MG63 (cell line): ENCODE measurements around the gene GPR31. TPM values are rescaled to one million over a fixed set of nuclear protein-coding genes. Genes with fewer than 3 reads are reported as not detected.

ENCODE experiments used
- DNase-seq: peaks from one replicate; pipeline ENCODE4 v3.0.0-alpha.2; 2020
- H3K27me3 ChIP-seq: fragments of 250-450 bp; sonication (Bioruptor Pico); 2 replicates; pipeline ENCODE4 v1.5.1; 2020; ENCODE audit warnings: mild to moderate bottlenecking, moderate library complexity
- H3K36me3 ChIP-seq: fragments of 250-450 bp; sonication (Bioruptor Pico); 2 replicates; pipeline ENCODE4 v1.5.1; 2020; ENCODE audit warnings: mild to moderate bottlenecking, moderate library complexity
- H3K4me3 ChIP-seq: fragments of 250-450 bp; sonication (Bioruptor Pico); 2 replicates; pipeline ENCODE4 v1.5.1; 2020; ENCODE audit warnings: mild to moderate bottlenecking, moderate library complexity
- H3K9me3 ChIP-seq: fragments of 250-450 bp; sonication (Bioruptor Pico); 2 replicates; pipeline ENCODE4 v1.5.1; 2020; ENCODE audit warnings: mild to moderate bottlenecking, moderate library complexity
- total RNA-seq: library from RNA; depleted of rRNA; stranded (reverse); fragments of >200 nt; shearing (Covaris generic); gene quantifications from 2 replicates; pipeline ENCODE4 v1.2.3, GENCODE V29; 2014; ENCODE audit warnings: low replicate concordance; rRNA removed

Gene GPR31
- total RNA-seq, 1 experiment from 2014 or later = not detected

- Histone ChIP-seq H3K9me3 (no peaks in the 10 kb centered on the region), H3K27me3 (no peaks in the 10 kb centered on the region; the same call in 1 of the 2 replicates), H3K36me3 (no peaks in the 10 kb centered on the region), H3K4me3 (no peak overlapping the region)
- DNase-seq = no peak
Observed at GRCh38 chr6:167115054-167115453, 42.7 kb downstream of the GPR31 start.

- no peak for DNase-seq
- no peaks in the 10 kb centered on the region; the same call in 1 of the 2 replicates for H3K27me3 ChIP-seq
- no peaks in the 10 kb centered on the region for H3K9me3 ChIP-seq
- no peaks in the 10 kb centered on the region for H3K36me3 ChIP-seq
- H3K4me3 ChIP-seq = no peak overlapping the region
Observed at GRCh38 chr6:167113935-167114910, 43.6 kb downstream of the GPR31 start.

GRCh38 chr6:167113047-167113754, 44.6 kb downstream of the GPR31 start:
- H3K4me3 ChIP-seq = no peak overlapping the region
- DNase-seq = no peak
- no peaks in the 10 kb centered on the region for H3K9me3 ChIP-seq
- no peaks in the 10 kb centered on the region; the same call in 1 of the 2 replicates for H3K27me3 ChIP-seq
- H3K36me3 ChIP-seq = no peaks in the 10 kb centered on the region

DNA sequence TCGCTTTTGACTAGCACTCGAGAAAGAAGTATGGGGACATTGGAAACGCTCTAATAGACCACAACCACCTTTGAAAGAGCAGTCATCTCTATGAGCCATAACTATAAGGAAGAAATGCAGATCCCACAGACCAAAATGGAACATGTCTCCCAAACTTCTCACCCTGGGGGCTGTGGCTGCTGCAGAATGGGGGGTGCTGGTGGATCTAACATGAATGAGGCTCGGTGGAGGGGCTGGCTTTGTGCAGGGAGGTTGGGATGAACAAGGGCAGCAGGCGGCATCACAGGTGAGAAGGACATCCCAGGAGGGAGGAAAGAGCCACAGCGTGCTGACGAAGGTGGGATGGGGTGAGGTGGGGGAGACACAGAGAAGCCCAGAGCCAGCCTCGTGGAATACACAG, 45.4 kb downstream of the GPR31 start:
- no peaks in the 10 kb centered on the region for H3K9me3 ChIP-seq
- H3K4me3 ChIP-seq = no peak overlapping the region
- no peaks in the 10 kb centered on the region for H3K36me3 ChIP-seq
- DNase-seq = no peak
- no peaks in the 10 kb centered on the region; the same call in 1 of the 2 replicates for H3K27me3 ChIP-seq

DNA sequence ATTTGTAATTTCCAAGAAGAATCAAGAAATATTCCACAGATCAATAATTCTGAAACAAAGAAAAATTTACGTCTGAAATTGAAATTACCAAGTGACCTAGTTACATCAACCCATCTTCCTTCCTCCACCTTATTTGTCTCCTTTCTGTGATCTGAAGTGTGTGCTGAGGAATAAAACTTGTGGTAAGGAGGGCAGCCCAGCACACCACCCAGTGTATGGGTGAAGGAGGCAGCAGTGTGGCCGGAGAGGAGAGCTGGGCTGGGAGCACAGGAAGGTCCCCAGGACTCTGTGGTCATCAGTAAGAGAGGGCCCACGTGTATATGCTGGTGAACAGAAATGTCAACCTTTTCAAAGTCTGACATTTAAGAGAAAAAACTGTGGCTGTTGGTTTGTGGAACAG, 46.2 kb downstream of the GPR31 start:
- Histone ChIP-seq H3K36me3 (no peaks in the 10 kb centered on the region), H3K4me3 (no peak overlapping the region), H3K27me3 (no peaks in the 10 kb centered on the region; the same call in 1 of the 2 replicates), H3K9me3 (no peaks in the 10 kb centered on the region)
- DNase-seq = no peak

DNA sequence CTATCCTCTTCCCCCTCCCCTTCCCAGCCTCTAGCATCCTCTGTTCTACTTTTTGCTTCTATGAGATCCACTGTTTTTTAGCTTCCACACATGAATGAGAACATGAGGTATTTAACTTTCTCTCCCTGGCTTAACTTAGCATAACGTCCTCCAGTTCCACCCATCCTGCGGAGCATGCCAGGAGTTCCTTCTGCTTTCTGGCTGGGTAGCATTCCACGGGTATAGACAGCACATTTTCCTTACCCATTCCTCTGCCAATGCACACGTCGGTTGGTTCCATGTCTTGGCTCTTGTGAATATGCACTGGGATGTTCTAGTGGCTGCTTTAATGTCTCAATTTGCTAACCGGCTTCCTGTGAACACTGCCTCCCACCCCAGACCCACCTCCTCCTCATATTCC, 48.1 kb downstream of the GPR31 start:
- no peaks in the 10 kb centered on the region for H3K27me3 ChIP-seq
- H3K36me3 ChIP-seq = no peaks in the 10 kb centered on the region
- H3K4me3 ChIP-seq = no peak overlapping the region
- H3K9me3 ChIP-seq = no peaks in the 10 kb centered on the region
- DNase-seq = no peak

DNA sequence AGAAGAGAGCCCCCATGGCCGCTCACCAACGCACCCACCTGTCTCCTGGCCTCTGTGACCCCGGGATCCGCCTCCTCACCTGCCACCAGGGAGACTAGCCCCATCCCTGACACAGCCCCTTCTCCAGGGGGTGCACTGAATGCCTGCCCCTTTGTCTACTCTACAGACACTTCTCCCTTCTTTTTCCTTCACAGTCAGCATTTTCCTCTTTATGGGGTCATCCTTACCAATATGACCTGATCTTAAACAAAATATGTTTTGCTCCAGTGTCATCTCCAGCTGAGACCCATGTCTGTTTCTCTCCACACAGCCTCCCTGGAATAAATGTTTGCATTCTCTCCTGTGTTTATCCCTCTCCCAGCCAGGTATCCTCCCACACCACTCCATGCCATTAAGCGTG, 49.5 kb downstream of the GPR31 start:
- no peaks in the 10 kb centered on the region for H3K9me3 ChIP-seq
- no peak overlapping the region for H3K4me3 ChIP-seq
- H3K36me3 ChIP-seq = no peaks in the 10 kb centered on the region

GRCh38 chr6:167107787-167108186, 50.0 kb downstream of the GPR31 start:
- no peak for DNase-seq
- H3K9me3 ChIP-seq = no peaks in the 10 kb centered on the region
- H3K27me3 ChIP-seq = no peaks in the 10 kb centered on the region
- H3K36me3 ChIP-seq = no peaks in the 10 kb centered on the region
- H3K4me3 ChIP-seq = no peak overlapping the region

More for the DNA sequence above, 49.5 kb downstream of the GPR31 start:
- no peaks in the 10 kb centered on the region for H3K27me3 ChIP-seq
- DNase-seq = no peak

DNA sequence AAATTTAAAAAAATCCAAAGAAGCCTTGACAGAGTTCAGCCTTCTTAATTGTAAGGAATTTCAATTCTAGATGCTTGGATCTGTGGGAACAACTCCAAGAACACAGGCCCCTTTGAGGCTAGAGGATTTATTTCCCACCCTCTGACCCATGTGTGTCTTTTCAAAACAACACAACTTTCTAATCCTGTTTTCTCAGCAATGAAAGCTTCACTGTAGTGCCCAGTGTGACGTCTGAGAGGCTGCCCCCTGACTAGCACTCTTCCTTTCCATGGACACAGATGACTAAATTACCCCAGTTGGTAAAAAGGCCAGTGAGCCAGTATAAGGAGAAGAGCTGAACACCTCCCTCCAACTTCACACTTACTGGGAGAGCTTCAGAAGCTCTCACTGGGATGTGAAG, 51.4 kb downstream of the GPR31 start:
- H3K27me3 ChIP-seq = no peaks in the 10 kb centered on the region
- no peaks in the 10 kb centered on the region for H3K36me3 ChIP-seq
- H3K4me3 ChIP-seq = no peak overlapping the region
- H3K9me3 ChIP-seq = no peaks in the 10 kb centered on the region
- DNase-seq = no peak

Other genes starting within 250 kb of the GPR31 start
- 31.6 and 32.1 TPM in 2 replicates for gene RNASET2, start 201.4 kb downstream of the GPR31 start, total RNA-seq
- 18.3 and 33.0 TPM in 2 replicates for gene CEP43, start 158.6 kb downstream of the GPR31 start, total RNA-seq
- gene CCR6, start 34.9 kb downstream of the GPR31 start, total RNA-seq = not detected in 2 replicates
- not detected in 2 replicates for gene UNC93A, start 133.3 kb upstream of the GPR31 start, total RNA-seq
- gene TTLL2, start 167.1 kb upstream of the GPR31 start, total RNA-seq = not detected in 2 replicates